Body of pancreas (tissue), 4 donors: Measurements from ENCODE around the gene PSEN1.

Source experiments
- POLR2A ChIP-seq, 3 donors: fragments of 450-650 bp; IDR thresholded peaks; one replicate each; pipeline ENCODE4 v1.6.1; 2016; ENCODE audit warnings: antibody characterized with exemption in 3 of 3, mild to moderate bottlenecking in 2 of 3
- TF ChIP-seq, protein P1 (sequence below), 7 experiments: fragments of 450-650 bp in 4 of 7; fragments of 200-600 bp in 3 of 7; sonication (generic) in 3 of 7; IDR thresholded peaks; one replicate each; pipeline ENCODE4 v1.5.1; 2016 to 2019; ENCODE audit warnings: antibody characterized with exemption in 7 of 7

DNA sequence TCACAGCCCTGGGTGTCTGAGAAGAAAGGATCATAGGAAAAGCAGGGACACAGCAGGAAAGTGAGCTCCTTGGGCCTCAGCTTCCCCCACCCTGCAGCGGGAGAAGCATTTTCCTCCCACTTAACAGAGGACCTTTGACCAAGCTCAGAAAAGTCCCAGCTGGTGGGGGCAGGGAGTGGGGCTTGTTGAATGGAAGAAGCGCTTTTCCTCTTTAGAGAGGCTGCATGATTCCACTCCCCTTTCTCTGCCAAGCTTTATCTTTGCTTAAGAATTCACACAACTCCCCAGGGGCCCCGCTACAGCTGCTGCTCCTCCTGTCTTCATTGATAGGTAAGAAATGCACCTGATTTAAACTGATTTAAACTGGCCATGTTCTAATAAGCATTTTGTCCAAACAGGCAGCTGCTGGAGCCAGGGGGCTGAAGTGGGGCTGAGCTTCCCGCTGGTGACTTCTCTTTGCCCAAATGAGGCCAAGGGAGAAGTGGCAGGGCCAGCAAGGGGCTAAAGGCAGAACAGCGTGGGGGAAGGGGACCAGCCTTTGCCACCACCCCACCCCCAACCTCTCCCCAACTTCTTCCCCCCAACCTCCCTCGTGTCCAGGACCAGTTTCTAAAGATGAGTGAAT, 99.3 kb downstream of the PSEN1 start:
- TF ChIP-seq, protein P1, sequence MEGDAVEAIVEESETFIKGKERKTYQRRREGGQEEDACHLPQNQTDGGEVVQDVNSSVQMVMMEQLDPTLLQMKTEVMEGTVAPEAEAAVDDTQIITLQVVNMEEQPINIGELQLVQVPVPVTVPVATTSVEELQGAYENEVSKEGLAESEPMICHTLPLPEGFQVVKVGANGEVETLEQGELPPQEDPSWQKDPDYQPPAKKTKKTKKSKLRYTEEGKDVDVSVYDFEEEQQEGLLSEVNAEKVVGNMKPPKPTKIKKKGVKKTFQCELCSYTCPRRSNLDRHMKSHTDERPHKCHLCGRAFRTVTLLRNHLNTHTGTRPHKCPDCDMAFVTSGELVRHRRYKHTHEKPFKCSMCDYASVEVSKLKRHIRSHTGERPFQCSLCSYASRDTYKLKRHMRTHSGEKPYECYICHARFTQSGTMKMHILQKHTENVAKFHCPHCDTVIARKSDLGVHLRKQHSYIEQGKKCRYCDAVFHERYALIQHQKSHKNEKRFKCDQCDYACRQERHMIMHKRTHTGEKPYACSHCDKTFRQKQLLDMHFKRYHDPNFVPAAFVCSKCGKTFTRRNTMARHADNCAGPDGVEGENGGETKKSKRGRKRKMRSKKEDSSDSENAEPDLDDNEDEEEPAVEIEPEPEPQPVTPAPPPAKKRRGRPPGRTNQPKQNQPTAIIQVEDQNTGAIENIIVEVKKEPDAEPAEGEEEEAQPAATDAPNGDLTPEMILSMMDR (IDR thresholded peaks at IDR 0.05): no peak
- no peak for TF ChIP-seq POLR2A (IDR thresholded peaks at IDR 0.05)
